Hematopoietic multipotent progenitor cell (in vitro differentiated cells): ENCODE measurements around the gene ACP4. TPM values are rescaled to one million over a fixed set of nuclear protein-coding genes. Genes with fewer than 3 reads are reported as not detected.

ENCODE experiments used
- DNase-seq, 3 donors: peaks; one replicate each; pipeline ENCODE4 v3.0.0-alpha.2; 2011 to 2015; ENCODE audit warnings: low read depth in 2 of 3, low spot score in 2 of 3
- small RNA-seq: library from RNA; depleted of rRNA; stranded (forward); fragments of <200 nt; gene quantifications from one replicate; pipeline ENCODE3, GENCODE V24; 2012
- total RNA-seq: library from RNA; depleted of rRNA; stranded (reverse); fragments of >200 nt; gene quantifications from one replicate; pipeline ENCODE4 v1.2.3, GENCODE V29; 2012

ACP4 gene
- total RNA-seq, 1 donor = not detected

GRCh38 chr19:50838239-50838638 is 48.0 kb downstream of the ACP4 start:
- DNase-seq = peak in 2 of 3 donors; percentile 14 to 28

- DNase-seq = no peak
These were observed 49.8 kb downstream of the ACP4 start for GRCh38 chr19:50839712-50840655.

- DNase-seq = no peak
These were observed 51.9 kb downstream of the ACP4 start for GRCh38 chr19:50842130-50842529.

GRCh38 chr19:50843205-50843604 is 53.0 kb downstream of the ACP4 start:
- DNase-seq = no peak

GRCh38 chr19:50843701-50844221 is 53.5 kb downstream of the ACP4 start:
- DNase-seq = no peak

- DNase-seq = no peak
These were observed 54.2 kb downstream of the ACP4 start for GRCh38 chr19:50844296-50844935.

Small RNA genes lying within 50 kb of the gene (small RNA-seq; reads per million reads assigned to genes)
- gene SNORD88A (73.0 reads per million, percentile 97 among the genes with 10 or more reads in this experiment), gene SNORD88B (not detected), gene SNORD88C (not detected)

Other genes with a start within 250 kb of the ACP4 start
- gene LRRC4B, start 222.0 kb upstream of the ACP4 start, total RNA-seq = under 0.01 TPM
- gene SYT3, start 150.5 kb upstream of the ACP4 start, total RNA-seq = 0.81 TPM
- gene C19orf81, start 141.0 kb upstream of the ACP4 start, total RNA-seq = 1.6 TPM
- 6.2 TPM for gene SHANK1, start 70.6 kb upstream of the ACP4 start, total RNA-seq
- gene CLEC11A, start 67.1 kb upstream of the ACP4 start, total RNA-seq = 64.4 TPM
- 0.27 TPM for gene GPR32, start 20.0 kb upstream of the ACP4 start, total RNA-seq
- gene KLK1, start 33.4 kb downstream of the ACP4 start, total RNA-seq = not detected
- gene KLK15, start 43.2 kb downstream of the ACP4 start, total RNA-seq = not detected
- gene KLK3, start 64.5 kb downstream of the ACP4 start, total RNA-seq = under 0.01 TPM
- gene KLK2, start 83.0 kb downstream of the ACP4 start, total RNA-seq = not detected
- not detected for gene KLK4, start 121.0 kb downstream of the ACP4 start, total RNA-seq
- not detected for gene KLK5, start 162.6 kb downstream of the ACP4 start, total RNA-seq
- not detected for gene KLK6, start 179.2 kb downstream of the ACP4 start, total RNA-seq
- not detected for gene KLK7, start 193.5 kb downstream of the ACP4 start, total RNA-seq
- not detected for gene KLK8, start 211.2 kb downstream of the ACP4 start, total RNA-seq
- gene KLK10, start 229.3 kb downstream of the ACP4 start, total RNA-seq = not detected
- gene KLK11, start 236.2 kb downstream of the ACP4 start, total RNA-seq = not detected
- gene KLK12, start 244.6 kb downstream of the ACP4 start, total RNA-seq = not detected